Cortex of kidney (tissue), 1 donor: ENCODE results near the gene GGTLC2.
"Not testable (repeated sequence)": the region's sequence is repeated elsewhere in the genome, so short reads cannot be mapped to it uniquely, and the experiment has no call there.

ENCODE experiments used
- DNase-seq: peaks from one replicate; lab custom pipeline; 2025; lab: John Stamatoyannopoulos, UW

GGTLC2 gene

GRCh38 chr22:22644314-22644713 is at the start of gene GGTLC2:
GGTLC2 (plus strand) TSS chr22:22644614; CDS start chr22:22646346, 1,732 bp downstream.
- DNase-seq: not testable (repeated sequence)

GRCh38 chr22:22595001-22595835 is 49.2 kb upstream of the GGTLC2 start:
- no peak for DNase-seq

- DNase-seq: no peak
These were observed 46.3 kb upstream of the GGTLC2 start for GRCh38 chr22:22598144-22598543.

GRCh38 chr22:22599248-22599647 is 45.2 kb upstream of the GGTLC2 start:
- DNase-seq: no peak

- DNase-seq: no peak
These were observed 43.7 kb upstream of the GGTLC2 start for GRCh38 chr22:22600531-22601261.

GRCh38 chr22:22603470-22603947 is 40.9 kb upstream of the GGTLC2 start:
- DNase-seq: no peak

GRCh38 chr22:22604326-22605073 is 39.9 kb upstream of the GGTLC2 start:
- no peak for DNase-seq

- no peak for DNase-seq
These were observed 39.4 kb upstream of the GGTLC2 start for GRCh38 chr22:22605074-22605404.

GRCh38 chr22:22608022-22608421 is 36.4 kb upstream of the GGTLC2 start:
- not testable (repeated sequence) for DNase-seq

GRCh38 chr22:22609291-22609690 is 35.1 kb upstream of the GGTLC2 start:
- no peak for DNase-seq

- DNase-seq: no peak
These were observed 31.9 kb upstream of the GGTLC2 start for GRCh38 chr22:22612516-22612915.

- no peak for DNase-seq
These were observed 30.3 kb upstream of the GGTLC2 start for GRCh38 chr22:22614065-22614464.

GRCh38 chr22:22616636-22617035 is 27.8 kb upstream of the GGTLC2 start:
- no peak for DNase-seq

GRCh38 chr22:22618448-22618847 is 26.0 kb upstream of the GGTLC2 start:
- DNase-seq: no peak

- no peak for DNase-seq
These were observed 25.5 kb upstream of the GGTLC2 start for GRCh38 chr22:22618923-22619322.

GRCh38 chr22:22619765-22620414 is 24.5 kb upstream of the GGTLC2 start:
- no peak for DNase-seq

GRCh38 chr22:22628546-22629495 is 15.6 kb upstream of the GGTLC2 start:
- not testable (repeated sequence) for DNase-seq

- DNase-seq: not testable (repeated sequence)
These were observed 13.2 kb upstream of the GGTLC2 start for GRCh38 chr22:22631223-22631652.

GRCh38 chr22:22632226-22632625 is 12.2 kb upstream of the GGTLC2 start:
- not testable (repeated sequence) for DNase-seq

- DNase-seq: not testable (repeated sequence)
These were observed 10.9 kb upstream of the GGTLC2 start for GRCh38 chr22:22633533-22633932.

GRCh38 chr22:22636260-22636659 is 8.2 kb upstream of the GGTLC2 start:
- DNase-seq: not testable (repeated sequence)
